Activated T-helper 9 cell treated with anti-CD3 and anti-CD28 coated beads, Interleukin-2, amount 50 U/mL, for 16 hours (primary cell): ENCODE data around the gene CYP19A1.
"Not testable (repeated sequence)": the region's sequence is repeated elsewhere in the genome, so short reads cannot be mapped to it uniquely, and the experiment has no call there.

Source experiments
- DNase-seq: peaks from one replicate; pipeline ENCODE4 v3.0.0-alpha.2; 2020; ENCODE audit warnings: low read depth

CYP19A1 gene

DNA sequence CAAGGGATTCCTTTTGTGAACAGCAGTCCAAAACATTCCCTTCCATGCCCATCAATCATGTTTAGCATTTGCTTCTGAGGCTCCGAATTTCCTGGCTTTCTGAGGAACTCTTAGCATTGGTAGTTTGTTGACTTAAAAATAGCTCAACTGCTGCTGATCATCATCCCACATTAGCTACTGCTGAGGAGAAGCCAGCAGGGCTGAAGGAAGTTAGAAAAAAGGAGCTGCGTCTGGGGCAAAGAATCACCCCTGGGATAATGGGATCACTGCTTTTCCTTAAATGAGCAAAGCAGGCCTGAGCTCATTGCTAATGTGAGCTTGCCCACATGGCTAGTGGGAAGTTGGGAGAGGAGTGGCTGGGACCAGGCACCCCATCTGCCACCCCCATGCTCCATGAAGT is 39.8 kb downstream of the CYP19A1 start:
- DNase-seq, result no peak

DNA sequence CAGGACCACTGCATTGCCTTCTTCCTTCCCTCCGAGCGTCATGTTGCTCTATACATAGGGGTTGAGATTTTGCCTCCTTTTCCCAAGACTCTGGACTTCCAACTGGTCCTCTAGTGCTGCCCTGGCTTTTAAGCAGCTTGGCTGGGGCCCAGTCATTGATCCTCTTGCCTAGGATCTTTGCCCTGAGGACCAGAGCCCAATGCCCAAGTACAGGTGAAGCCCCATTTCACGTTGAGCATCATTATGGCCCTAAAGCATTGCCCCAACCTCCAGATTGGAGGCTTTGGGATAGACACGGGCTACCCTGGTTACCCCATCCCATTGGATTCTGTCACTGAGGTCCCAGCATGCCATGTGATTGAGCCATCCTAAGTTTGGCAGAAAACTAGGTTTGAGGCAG is 47.7 kb downstream of the CYP19A1 start:
- DNase-seq, result no peak

DNA sequence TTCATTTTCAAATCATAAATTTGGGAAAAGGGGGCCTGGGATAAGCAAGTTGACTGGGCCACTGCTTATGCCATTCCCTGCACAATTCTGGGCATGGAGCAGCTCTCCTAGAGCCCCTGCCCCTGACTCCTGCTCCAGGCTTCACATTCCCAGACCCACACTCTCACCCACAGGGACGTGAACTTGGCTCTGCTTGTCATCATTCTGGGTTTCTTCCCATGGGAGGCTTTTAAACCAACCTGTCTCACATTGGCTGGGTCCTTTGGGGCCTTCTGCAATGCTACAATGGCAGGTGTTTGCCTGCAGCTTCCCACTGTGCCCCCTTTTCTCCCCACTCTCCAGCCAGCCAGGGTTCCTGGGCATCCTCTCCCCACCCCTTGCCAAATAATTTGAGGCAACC is 49.1 kb downstream of the CYP19A1 start:
- no peak for DNase-seq

DNA sequence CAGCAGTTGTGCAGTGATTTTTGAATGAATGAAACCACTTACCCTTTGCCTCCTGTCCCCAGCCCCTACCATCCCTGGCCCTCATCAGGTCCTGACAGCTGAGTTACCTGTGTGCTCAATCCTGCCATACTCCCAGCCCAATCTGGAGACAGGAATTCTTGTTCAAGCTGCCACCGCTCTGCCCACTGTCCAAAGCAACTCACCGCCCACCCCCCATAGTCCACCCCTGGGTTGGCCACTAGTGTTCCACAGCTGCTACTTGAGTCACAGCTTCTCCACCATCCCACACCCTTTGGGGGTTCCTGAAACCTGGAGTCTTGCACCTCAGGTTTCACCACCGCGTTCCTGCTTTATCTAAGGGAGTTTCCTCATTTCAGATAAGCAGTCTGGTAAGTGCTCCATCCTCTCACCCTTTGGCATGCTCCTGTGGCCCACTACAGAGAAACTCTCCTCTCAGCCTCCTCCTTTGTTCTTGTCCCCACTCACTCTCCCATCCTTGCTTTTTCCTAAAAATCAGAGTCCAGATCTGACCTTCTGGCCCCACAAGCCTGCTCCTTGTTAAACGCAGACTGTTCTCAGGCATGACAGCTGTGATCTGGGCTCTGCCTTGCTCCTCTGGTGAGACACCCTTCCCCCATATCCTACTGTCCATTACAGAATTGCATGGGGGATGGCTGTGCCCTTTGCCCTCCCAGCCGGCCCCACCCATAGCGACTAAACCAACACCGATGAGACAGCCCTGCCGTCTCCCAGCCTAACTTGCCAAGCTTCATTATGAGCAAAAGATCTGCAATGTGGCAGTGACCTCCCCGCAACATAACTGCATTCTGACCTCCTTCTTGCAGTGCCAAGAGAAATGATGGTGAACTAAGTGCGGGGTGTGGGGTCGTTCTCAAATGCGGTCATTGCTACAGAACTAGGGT is 50.0 kb downstream of the CYP19A1 start:
- DNase-seq, result no peak

DNA sequence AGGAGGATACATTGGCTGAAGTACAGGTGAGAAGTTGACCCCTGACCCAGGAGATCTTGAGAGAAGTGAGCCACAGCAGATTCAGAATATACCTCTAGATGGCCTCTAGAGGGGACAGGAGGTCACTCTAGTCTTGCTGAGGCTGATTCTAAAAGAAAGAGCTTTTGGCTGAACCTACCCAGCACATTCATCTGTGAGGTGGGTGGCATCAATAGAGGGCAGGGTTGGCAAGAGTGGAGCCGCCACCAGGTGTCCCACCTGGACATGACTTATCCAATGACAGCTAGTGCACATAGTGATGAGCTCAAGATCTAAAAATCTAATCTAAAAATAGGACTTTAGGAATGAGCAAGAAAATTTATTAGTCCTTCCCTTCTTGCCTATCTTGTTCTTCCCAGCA is 51.6 kb downstream of the CYP19A1 start:
- DNase-seq, result no peak

DNA sequence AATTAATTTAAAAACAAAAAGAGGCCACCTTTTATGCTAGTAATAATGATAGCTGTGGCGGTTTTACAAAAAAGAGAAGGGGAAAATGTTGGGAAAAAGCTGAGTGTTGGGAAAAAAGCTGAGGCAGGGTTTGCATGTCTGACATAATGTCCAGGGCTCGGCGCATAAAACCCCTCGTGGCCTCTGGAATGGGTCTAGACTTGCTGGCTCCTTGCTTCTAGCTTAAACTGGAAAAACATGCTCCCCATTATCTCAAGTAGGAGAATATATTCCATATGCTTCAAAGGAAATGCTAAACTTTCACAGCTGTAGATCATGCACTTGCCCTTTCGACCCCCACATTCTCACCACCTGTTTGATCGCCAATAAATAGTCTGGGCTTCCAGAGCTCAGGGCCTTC is 53.0 kb downstream of the CYP19A1 start:
- no peak for DNase-seq

DNA sequence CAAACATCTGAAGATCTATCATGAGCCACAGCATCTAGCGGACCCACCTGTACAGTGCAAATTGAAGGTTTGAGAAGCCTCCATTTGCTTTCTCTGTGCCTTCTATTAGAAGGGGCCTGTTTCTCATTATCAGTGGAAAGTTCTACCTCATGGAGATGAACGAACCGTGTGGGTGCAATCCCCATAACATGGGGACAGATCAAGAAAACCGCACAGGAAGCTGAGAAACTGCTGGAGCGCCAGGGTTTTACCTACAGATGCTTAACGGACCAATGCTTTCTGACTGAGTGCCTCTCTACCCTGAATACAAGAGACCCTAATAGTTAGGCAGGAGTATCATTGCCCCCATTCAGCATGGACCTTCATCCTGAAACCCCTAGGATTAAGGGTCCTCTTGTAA is 53.5 kb downstream of the CYP19A1 start:
- no peak for DNase-seq

DNA sequence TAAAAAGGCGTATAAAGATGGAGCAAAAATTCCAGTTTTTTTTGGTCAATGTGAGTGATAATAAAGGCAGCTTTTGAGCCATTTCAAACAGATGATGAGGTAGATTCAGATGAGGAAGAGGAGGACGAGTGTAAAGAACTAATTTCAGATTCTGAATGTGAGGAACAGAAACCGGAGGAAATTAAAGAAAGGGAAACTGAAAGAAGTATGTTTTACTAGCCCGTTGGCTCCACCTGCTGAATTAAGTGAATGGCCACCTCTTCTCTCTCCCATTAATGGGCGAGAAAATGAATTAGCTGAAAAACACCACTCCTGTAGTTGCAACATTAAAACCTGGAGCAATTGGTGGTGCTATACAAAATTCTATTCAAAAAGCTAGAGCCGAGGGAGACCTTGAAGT is 55.4 kb downstream of the CYP19A1 start:
- no peak for DNase-seq

DNA sequence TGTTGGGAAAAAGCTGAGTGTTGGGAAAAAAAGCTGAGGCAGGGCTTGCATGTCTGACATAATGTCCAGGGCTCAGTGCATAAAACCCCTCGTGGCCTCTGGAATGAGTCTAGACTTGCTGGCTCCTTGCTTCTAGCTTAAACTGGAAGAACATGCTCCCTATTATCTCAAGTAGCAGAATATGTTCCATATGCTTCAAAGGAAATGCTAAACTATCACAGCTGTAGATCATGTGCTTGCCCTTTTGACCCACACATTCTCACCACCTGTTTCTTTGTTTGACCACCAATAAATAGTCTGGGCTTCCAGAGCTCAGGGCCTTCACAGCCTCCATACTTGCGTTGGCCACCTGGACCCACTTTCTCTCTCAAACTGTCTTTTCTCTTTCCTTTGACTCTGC is 56.2 kb downstream of the CYP19A1 start:
- not testable (repeated sequence) for DNase-seq

DNA sequence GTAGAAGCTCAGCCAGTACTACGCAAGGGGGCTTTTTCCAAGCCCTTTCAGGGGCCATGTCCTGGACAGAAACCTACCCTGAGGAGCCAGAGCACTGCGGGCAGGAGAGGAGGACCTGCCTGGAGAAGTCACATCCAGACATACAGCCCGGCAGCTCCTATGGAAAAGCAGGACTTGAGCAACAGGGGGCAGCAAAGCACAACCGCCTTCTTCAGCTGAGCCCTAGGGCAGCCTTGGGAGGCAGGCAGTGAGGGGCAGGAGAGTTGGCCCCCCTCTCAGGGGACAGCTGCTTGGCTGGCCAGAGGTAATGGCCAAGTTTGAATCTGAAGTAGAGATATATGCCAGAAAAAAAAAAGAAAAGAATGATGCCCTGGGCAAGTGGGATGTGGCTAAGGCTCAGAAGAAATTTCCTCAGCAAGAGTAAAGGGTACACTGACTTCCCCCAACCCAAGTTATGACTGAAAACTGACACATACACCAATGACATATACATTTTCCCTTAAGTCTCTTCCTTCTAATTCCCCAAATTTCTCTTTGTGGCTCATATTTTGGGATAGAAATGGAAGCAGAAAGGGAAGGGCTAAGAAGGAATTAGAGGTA is 56.9 kb downstream of the CYP19A1 start:
- no peak for DNase-seq

DNA sequence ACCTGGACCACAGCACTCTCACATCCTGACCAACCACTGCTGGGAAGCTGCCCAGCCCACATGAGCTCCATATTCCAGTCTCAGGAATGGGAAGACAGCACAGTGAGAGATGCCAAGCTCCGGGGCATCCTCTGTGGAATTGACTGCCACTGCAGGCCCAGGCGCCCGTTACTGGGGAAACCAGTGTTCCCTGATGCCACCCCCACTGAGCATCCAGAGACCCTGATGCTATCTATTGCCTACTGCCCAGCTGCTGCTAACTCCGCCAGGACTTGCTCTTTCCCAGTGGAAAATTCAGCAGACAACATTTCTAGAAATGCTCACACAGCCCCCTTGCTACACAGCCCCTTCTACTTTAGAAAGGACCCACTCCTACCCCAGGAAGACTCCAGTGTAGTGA is 57.6 kb downstream of the CYP19A1 start:
- no peak for DNase-seq

DNA sequence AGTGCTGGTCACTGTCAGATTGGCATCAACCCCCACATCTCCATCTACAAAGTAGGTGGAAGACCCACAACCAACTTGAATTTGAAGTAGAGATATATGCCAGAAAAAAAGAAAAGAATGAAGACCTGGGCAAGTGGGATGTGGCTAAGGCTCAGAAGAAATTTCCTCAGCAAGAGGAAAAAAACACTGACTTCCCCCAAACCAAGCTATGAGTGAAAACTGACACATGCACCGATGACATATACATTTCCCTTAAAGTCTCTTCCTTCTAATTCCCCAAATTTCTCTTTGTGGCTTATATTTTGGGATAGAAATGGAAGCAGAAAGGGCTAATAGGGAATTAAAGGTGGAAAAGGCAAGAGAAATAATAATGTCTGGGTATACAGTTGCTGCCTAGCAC is 59.0 kb downstream of the CYP19A1 start:
- DNase-seq, result no peak

DNA sequence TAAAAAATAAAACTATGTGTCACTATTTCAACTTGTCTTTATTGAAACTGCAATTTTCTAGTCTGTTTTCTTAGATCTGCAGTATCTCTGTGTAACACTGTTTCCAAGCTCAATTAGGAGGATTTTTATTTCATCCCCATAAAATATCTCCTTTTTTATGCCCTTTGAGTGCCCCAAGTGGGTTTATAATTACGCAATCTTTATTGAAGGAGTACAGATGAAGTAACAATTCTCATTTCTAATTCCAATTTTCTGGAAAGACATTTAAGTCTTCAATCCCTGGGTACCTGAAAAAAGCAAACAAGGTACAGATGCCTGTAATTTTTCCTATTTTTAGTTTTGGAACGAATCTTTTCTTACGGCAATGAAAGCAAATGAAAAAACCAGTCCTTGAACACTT is 61.3 kb downstream of the CYP19A1 start:
- DNase-seq, result no peak

DNA sequence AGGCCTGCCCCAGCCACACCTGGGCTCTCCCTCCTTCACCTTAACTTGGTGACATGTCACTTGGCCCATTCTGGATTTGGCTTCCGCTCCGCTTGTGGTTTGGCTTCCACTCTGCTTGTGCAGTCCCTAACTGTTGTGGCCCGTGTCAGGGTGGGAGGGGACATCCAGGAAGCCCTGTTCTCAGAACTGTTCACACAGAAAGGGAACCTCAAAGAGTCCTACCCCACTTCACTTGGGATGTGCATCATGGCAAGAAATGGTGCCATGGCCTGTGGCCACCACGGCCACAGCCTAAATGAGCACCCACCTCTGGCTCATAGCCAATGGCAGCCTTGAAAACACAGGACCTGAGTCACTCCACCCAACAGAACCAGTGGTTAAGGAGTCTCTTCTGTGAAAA is 63.4 kb downstream of the CYP19A1 start:
- no peak for DNase-seq

DNA sequence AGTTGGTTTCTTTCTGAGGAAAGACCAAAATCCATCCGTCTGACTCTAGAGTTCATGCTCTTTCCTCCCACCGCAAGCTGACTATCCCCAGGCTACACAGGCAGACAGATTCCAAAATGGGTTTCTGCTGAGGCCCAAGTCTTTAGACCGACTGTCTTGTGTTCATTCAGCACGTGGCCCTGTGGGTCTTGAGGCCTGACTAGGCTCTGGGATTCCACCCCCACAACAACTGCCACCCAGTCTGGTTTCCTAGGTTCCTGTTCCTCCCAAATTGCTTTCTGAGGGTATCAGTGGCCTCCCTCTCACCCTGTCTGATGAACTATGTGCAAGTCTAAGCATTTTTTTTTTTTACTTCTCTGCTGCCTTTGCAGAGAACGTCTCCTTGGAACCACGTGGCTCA is 67.7 kb downstream of the CYP19A1 start:
- DNase-seq, result no peak

DNA sequence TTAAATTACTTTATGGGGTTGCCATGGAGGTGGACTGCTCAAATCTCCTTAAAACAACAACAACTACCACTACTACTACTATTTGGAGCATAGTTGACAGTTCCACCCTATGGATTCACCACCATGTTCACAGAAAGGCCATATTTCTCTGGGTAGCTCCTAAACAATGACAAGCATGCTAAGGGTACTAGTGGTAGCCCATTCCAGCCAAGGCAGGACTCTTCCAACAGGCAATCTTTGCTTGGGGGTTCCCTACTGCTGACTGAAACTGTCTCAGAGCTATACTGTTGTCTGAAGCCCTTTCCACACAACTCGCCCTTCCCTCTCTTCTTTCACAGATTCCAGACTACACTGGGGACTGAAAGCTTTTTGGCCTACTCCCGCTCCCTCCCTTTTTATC is 68.9 kb downstream of the CYP19A1 start:
- no peak for DNase-seq

DNA sequence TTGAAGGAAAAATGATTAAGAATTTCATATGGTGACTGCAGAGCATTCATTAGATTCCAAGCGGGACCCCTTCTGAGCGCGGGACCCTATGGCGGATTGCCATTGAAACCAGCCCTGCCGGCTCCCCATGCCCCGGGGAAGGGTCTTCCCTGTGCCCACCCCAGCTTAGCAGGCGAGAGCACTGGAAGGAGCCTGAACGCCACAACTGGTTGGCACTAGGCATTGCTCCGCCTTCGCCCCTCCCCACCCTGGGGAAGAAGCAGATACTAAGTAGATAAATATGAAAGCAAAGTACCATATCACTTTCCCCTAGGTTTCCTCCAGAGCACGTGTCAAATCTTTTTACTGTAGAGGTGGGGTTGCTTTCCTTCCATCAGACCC is 70.7 kb downstream of the CYP19A1 start:
- no peak for DNase-seq

DNA sequence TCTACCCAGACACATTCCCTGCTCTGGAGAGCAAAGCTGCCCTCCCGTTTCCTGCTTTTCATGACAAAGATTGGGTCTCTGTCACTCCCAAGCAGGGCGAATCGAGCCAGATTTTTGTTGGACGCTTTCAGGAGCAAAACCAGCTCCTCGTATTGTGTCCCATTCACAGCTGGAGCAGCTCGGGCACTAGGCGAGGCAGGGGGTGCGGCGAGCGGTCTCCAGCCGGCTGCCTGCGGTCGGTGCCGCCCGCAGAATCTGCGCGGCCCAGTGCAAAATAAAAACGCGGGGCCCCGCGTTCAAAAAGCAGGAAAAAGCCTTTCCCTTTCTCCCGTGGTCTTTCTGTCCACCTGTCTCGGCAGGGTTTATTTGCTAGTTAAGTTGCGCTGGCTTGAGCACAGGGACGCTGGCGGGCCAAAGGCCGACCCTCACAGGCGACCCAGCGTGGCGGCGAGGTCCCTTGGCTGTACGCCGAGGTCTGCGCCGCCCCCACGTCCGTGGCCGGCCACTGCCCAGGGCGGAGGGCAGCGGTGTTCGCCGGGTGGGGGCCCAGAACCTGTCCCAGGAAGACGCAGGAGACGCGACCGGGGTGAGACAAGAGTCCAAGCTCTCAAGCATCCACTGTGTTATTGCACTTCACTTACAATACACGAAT is 71.2 kb downstream of the CYP19A1 start:
- no peak for DNase-seq

DNA sequence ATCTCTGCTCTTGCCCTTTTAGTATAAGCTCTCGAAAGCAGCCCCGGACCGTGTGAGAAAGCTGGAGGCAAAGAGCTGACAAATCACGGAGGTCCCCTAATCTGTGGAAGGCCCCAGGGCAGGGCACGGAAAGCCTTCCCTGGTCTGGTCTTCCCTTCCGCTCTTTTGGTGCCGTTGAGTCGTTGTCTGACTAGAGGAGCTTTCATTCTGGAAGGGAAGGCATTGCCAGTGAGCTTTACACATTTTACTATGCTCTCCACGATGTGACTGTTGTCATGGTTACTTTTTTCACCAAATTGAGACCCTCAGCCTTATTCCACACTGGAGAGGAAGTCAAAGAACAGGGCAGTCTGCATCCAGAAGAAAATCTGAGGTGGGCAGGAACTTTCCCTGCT is 71.7 kb downstream of the CYP19A1 start:
- DNase-seq, result no peak

DNA sequence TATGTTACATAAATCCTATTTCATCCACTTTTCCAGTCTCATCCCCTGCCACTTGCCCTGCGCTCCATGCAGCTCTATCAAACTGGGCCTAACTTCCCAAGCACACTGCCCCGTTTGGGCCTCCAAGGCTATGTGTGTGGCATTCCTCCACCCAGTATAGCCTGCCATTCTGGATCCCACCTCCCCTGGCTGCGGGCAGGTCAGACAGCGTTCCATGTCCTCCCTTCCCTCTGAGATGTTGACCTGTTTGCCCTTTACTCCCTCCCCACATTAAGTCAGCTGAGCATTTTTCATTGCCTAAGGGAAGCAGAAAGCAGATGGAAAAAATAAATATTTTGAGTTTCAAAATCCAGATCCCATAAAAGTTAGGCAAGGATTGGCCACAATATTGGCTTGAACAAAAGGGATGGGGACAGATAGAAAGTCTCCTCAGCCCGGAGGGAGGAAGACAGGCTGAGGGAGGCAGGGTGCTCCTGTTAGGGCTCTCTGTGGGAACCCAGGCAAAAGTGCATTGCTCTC is 73.3 kb downstream of the CYP19A1 start:
- DNase-seq, result no peak

DNA sequence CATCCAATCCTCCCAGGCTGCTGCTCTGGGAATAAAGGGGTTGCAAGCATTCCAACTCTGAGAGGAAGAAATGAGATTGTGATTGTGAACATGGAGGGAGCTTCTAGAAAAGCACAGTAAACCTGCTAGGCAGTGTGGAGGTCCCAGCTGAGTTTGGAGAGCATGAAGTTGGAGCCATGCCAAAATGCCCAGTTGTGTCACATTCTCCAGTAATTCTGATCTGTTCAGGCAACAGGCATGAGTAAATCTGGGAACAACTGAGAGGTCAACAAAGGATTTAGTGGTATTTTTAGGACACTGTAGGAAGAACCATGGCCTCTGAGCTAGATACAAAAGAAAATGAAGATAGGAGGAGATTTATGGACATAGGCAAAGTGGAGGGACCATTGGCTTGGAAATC is 74.7 kb downstream of the CYP19A1 start:
- DNase-seq, result no peak

DNA sequence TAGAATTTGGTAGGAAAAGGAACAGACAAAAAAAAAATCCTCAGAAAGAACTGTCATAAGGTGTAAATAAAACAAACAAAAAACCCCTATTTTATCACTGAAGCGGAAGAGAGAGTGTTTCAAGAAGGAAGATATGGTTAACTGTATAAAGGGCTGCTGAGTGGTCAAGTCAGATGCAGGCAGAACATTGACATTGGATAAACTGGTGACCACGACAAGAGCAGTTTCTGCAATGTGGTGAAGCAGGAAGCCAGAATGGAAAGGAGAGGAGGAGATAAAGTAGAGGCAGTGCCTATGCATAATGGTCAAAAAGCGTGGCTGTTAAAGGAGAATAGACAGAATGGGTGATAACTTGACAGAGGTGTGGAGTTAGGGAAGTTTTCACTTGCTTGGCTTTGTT is 75.3 kb downstream of the CYP19A1 start:
- no peak for DNase-seq

DNA sequence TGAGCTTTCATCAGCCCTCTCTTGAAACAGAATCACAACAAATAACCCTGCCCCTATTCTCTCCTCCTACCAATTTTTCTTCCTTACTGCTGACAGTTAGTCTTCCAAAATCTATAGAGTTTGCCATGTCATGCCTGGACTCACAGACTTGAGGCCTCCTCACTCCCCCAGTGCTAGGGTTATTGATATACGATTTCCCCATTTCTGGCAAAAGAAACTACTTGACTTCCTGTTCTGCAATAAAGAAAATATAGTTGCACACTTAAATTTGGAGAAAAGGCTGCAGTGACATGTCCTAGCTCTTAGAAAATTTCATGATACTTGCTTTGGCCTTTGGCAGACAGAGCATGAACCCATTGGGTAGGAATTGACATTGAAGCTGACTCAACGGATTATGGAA is 75.9 kb downstream of the CYP19A1 start:
- no peak for DNase-seq
